Neural crest cell (in vitro differentiated cells): Measurements from ENCODE around the gene PLXNB1. TPM values are rescaled to one million over a fixed set of nuclear protein-coding genes. Genes with fewer than 3 reads are reported as not detected.

ENCODE experiments used
- DNase-seq: peaks from one replicate; pipeline ENCODE4 v3.0.0; 2021; ENCODE audit warnings: low read depth, mixed read lengths, low spot score
- H3K27ac Mint-ChIP-seq: one replicate; pipeline ENCODE4 v1.8.0; 2021; ENCODE audit warnings: mild to moderate bottlenecking, mixed read lengths; ENCODE audit not compliant: unreplicated experiment
- H3K27me3 Mint-ChIP-seq: 2 replicates; pipeline ENCODE4 v1.8.0; 2021; ENCODE audit warnings: low read depth, mild to moderate bottlenecking, mixed read lengths
- H3K36me3 Mint-ChIP-seq: 2 replicates; pipeline ENCODE4 v1.8.0; 2021; ENCODE audit warnings: low read depth, mild to moderate bottlenecking, mixed read lengths
- H3K4me1 Mint-ChIP-seq: 2 replicates; pipeline ENCODE4 v1.8.0; 2021; ENCODE audit warnings: mixed read lengths
- H3K4me3 Mint-ChIP-seq: one replicate; pipeline ENCODE4 v1.8.0; 2021; ENCODE audit warnings: mild to moderate bottlenecking, mixed read lengths
- H3K9me3 Mint-ChIP-seq: 2 replicates; pipeline ENCODE4 v1.8.0; 2021; ENCODE audit warnings: mixed read lengths
- total RNA-seq: library from RNA; stranded (reverse); gene quantifications from 2 replicates; pipeline ENCODE4 v1.2.1, GENCODE V29; 2021
- TF ChIP-seq, protein P1 (sequence below): fragments of 200-600 bp; sonication (generic); conservative IDR thresholded peaks from 2 replicates; pipeline ENCODE4 v1.5.0; 2021; ENCODE audit warnings: antibody characterized with exemption, mild to moderate bottlenecking

Gene PLXNB1
- total RNA-seq, 1 donor from 2014 or later = 180 TPM

DNA sequence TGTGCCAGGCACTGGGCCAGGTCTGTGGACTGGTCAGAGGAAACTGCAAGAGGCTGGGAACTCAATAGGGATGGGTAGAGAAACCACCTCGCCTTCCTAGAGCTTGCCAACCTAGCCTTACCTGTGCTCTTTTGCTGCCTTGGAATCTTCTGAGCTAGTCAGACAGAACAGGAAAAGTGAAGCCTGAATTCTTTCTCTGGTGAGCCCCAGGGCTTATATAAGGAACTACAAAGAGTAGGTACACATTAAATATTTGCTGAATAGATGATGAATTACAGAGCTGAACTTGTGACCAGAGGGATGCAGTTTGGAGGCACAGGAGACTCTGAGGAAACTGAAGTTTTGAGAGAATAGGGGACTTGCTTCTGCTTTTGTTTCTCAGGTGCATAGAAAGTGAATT, 73.5 kb downstream of the PLXNB1 start:
- peaks cover 18% of the 10 kb centered on the region for H3K27me3 Mint-ChIP-seq
- TF ChIP-seq, protein P1, sequence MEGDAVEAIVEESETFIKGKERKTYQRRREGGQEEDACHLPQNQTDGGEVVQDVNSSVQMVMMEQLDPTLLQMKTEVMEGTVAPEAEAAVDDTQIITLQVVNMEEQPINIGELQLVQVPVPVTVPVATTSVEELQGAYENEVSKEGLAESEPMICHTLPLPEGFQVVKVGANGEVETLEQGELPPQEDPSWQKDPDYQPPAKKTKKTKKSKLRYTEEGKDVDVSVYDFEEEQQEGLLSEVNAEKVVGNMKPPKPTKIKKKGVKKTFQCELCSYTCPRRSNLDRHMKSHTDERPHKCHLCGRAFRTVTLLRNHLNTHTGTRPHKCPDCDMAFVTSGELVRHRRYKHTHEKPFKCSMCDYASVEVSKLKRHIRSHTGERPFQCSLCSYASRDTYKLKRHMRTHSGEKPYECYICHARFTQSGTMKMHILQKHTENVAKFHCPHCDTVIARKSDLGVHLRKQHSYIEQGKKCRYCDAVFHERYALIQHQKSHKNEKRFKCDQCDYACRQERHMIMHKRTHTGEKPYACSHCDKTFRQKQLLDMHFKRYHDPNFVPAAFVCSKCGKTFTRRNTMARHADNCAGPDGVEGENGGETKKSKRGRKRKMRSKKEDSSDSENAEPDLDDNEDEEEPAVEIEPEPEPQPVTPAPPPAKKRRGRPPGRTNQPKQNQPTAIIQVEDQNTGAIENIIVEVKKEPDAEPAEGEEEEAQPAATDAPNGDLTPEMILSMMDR = no peak
- H3K4me1 Mint-ChIP-seq = no peaks in the 10 kb centered on the region
- H3K4me3 Mint-ChIP-seq = no peak overlapping the region
- H3K27ac Mint-ChIP-seq = no peak overlapping the region
- DNase-seq = no peak
- H3K36me3 Mint-ChIP-seq = no peaks in the 10 kb centered on the region
- peaks cover 13% of the 10 kb centered on the region for H3K9me3 Mint-ChIP-seq

DNA sequence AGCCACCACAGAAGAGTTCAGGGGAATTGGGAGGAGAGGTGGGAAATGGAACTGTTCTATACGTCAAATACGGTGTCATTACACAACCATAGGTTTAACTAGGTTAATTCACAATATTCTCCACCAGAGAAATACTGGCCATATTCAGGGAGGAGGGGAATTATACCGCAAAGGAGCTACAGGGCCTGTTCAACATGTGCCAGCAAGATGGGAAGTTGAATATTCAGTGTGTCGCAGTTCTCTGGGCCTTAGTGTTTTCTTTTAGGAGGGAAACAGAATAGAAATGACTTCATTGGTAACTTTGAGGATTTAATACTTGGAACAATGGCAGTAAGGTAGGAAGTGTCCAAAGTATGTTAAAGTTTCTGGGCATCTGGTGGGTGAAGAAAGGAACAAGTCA, 75.9 kb downstream of the PLXNB1 start:
- Mint-ChIP-seq H3K27ac (no peak overlapping the region), H3K27me3 (peaks cover 9% of the 10 kb centered on the region), H3K4me3 (no peak overlapping the region), H3K36me3 (no peaks in the 10 kb centered on the region), H3K9me3 (peaks cover 8% of the 10 kb centered on the region), H3K4me1 (no peaks in the 10 kb centered on the region)
- TF ChIP-seq, protein P1 = no peak
- no peak for DNase-seq

Other genes starting within 250 kb of the PLXNB1 start
- gene CDC25A, start 241.7 kb downstream of the PLXNB1 start, total RNA-seq = 58.4 and 63.0 TPM in 2 replicates
- not detected in 2 replicates for gene CAMP, start 206.6 kb downstream of the PLXNB1 start, total RNA-seq
- 32.6 and 33.2 TPM in 2 replicates for gene ZNF589, start 189.0 kb downstream of the PLXNB1 start, total RNA-seq
- 37.2 and 40.5 TPM in 2 replicates for gene NME6, start 128.7 kb downstream of the PLXNB1 start, total RNA-seq
- gene SPINK8, start 96.4 kb downstream of the PLXNB1 start, total RNA-seq = not detected in 2 replicates
- gene FBXW12, start 57.9 kb downstream of the PLXNB1 start, total RNA-seq = 0.44 and 0.68 TPM in 2 replicates
- 12.4 TPM in 2 replicates for gene CCDC51, start 10.0 kb upstream of the PLXNB1 start, total RNA-seq
- 309 and 318 TPM in 2 replicates for gene TMA7, start 10.2 kb upstream of the PLXNB1 start, total RNA-seq
- gene ATRIP, start 16.7 kb upstream of the PLXNB1 start, total RNA-seq = 21.8 and 22.1 TPM in 2 replicates
- 117 and 124 TPM in 2 replicates for gene SHISA5, start 74.1 kb upstream of the PLXNB1 start, total RNA-seq
- 19.2 and 20.4 TPM in 2 replicates for gene PFKFB4, start 126.7 kb upstream of the PLXNB1 start, total RNA-seq
- gene UCN2, start 133.7 kb upstream of the PLXNB1 start, total RNA-seq = 1.3 TPM in 2 replicates
- gene COL7A1, start 165.2 kb upstream of the PLXNB1 start, total RNA-seq = 28.4 and 28.7 TPM in 2 replicates
- 288 and 297 TPM in 2 replicates for gene UQCRC1, start 179.6 kb upstream of the PLXNB1 start, total RNA-seq
- gene TMEM89, start 191.7 kb upstream of the PLXNB1 start, total RNA-seq = 0.51 and 0.66 TPM in 2 replicates
- gene SLC26A6, start 205.4 kb upstream of the PLXNB1 start, total RNA-seq = 54.8 and 57.4 TPM in 2 replicates
- 26.5 and 27.2 TPM in 2 replicates for gene CELSR3, start 232.8 kb upstream of the PLXNB1 start, total RNA-seq